Bronchial epithelial cell (primary cell): ENCODE measurements around the gene AIPL1. TPM values are rescaled to one million over a fixed set of nuclear protein-coding genes. Genes with fewer than 3 reads are reported as not detected.

ENCODE experiments used
- DNase-seq: peaks from one replicate; pipeline ENCODE4 v3.0.0-alpha.2; 2010; ENCODE audit warnings: low read depth
- FAIRE-seq: peaks from 2 replicates; lab custom pipeline; 2011; peaks lifted over from hg19 to GRCh38; lab: Jason Lieb, UNC
- H3K27me3 ChIP-seq: 2 replicates; pipeline ENCODE4 v1.5.1; 2011; ENCODE audit warnings: low read length; ENCODE audit not compliant: control insufficient read depth, insufficient read depth
- H3K36me3 ChIP-seq: 2 replicates; pipeline ENCODE4 v1.5.1; 2011; ENCODE audit warnings: low read length; ENCODE audit not compliant: control insufficient read depth, insufficient read depth
- H3K4me3 ChIP-seq: 2 replicates; pipeline ENCODE4 v1.5.1; 2011; ENCODE audit warnings: mild to moderate bottlenecking, low read depth, low read length, control low read depth
- CTCF ChIP-seq: IDR thresholded peaks from 2 replicates; pipeline ENCODE4 v1.5.1; 2011; ENCODE audit warnings: mild to moderate bottlenecking, moderate library complexity, low read length, control low read depth, inconsistent platforms; ENCODE audit not compliant: insufficient read depth, severe bottlenecking
- total RNA-seq: library from RNA; depleted of rRNA; stranded (reverse); fragments of >200 nt; gene quantifications from 2 replicates; pipeline ENCODE4 v1.2.1, GENCODE V29; 2014

Gene AIPL1
- total RNA-seq, 1 donor from 2014 or later: not detected

GRCh38 chr17:6455321-6455705 is 20.4 kb upstream of the AIPL1 start:
- no peak for TF ChIP-seq CTCF
- Histone ChIP-seq H3K4me3 (no peak overlapping the region), H3K27me3 (no peaks in the 10 kb centered on the region), H3K36me3 (peaks cover 10% of the 10 kb centered on the region)
- DNase-seq (no peak), FAIRE-seq (no peak)

DNA sequence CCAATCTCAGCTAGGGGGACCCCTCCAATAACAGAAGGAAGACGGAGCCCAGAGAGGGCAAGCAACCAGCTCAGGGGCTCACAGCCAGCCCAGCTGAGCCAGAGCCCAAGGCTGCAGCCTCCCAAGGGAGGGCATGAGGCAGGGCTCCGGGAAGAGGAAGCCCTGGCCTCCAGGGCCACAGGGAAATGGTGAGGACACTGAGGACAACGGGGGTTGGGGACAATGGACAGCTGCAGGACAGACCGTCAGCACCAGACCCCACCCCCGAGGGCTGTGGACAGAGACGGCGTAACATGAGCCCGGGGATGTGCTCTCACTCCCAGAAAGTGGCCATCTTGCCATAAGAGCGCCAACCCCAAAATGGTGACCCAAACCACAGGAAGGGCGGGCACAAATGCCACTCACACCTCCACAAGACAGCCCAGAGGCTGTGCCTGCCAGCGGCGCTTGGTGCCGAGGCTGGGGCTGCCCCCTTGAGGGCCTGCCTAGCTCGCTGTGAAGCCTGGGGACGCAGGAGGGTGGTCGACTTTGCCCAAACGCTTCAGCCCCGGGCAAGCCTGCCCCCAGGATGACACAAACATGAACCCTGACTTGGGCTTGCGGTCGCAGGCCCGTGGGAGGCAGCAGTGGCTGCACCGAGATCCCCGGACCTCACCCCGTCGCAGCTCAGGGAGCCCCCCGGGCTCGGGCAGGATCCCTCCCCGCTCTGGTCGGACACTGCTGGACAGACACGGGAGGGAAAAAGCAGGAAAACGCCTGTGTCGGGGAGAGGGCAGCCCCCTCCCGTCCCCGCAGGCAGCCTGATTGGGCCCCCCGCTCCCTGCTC is 19.8 kb upstream of the AIPL1 start:
- FAIRE-seq (no peak), DNase-seq (no peak)
- H3K36me3 ChIP-seq: peaks cover 10% of the 10 kb centered on the region
- H3K27me3 ChIP-seq: no peaks in the 10 kb centered on the region
- H3K4me3 ChIP-seq: no peak overlapping the region
- no peak for TF ChIP-seq CTCF

GRCh38 chr17:6453279-6454024 is 18.5 kb upstream of the AIPL1 start:
- TF ChIP-seq CTCF: no peak
- DNase-seq (no peak), FAIRE-seq (no peak)
- Histone ChIP-seq H3K27me3 (no peaks in the 10 kb centered on the region), H3K36me3 (peaks cover 10% of the 10 kb centered on the region), H3K4me3 (no peak overlapping the region)

DNA sequence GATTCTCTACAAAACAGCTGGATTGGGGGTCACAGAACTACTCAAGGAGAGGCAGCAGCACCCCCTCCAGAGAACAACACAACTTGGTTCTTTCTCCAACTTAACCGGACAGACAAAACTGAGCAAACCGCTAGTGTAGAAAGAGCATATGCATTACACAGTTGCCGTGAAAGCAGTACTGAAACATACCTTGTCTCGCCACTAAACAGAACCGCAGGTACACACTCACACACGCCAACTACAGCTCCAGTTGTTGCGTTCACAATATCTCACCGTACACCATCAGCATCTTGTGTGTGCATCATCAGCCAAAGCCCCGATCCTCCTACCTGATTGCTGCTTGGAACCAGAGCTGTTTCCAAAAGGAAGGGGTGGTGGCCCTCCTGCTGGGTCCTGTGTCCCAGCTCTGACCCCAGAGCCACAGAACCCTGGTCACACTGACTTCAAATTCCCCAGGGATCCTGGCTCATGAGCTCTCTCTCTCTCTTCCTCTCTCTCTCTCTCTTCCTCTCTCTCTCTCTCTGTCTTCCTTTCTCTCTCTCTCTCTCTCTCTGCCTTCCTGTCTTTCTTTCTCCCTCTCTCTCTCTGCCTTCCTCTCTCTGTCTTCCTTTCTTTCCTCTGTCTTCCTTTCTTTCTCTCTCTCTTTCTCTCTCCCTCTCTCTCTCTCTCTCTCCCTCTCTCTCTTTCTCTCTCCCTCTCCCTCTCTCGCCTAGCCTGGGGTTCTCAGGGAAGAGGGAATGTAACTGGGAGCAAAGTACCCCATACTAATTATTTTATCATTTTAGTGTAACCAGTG is 17.7 kb upstream of the AIPL1 start:
- peaks cover 8% of the 10 kb centered on the region for H3K36me3 ChIP-seq
- no peaks in the 10 kb centered on the region for H3K27me3 ChIP-seq
- no peak overlapping the region for H3K4me3 ChIP-seq
- no peak for TF ChIP-seq CTCF
- FAIRE-seq: peak; percentile 89
- DNase-seq: no peak

DNA sequence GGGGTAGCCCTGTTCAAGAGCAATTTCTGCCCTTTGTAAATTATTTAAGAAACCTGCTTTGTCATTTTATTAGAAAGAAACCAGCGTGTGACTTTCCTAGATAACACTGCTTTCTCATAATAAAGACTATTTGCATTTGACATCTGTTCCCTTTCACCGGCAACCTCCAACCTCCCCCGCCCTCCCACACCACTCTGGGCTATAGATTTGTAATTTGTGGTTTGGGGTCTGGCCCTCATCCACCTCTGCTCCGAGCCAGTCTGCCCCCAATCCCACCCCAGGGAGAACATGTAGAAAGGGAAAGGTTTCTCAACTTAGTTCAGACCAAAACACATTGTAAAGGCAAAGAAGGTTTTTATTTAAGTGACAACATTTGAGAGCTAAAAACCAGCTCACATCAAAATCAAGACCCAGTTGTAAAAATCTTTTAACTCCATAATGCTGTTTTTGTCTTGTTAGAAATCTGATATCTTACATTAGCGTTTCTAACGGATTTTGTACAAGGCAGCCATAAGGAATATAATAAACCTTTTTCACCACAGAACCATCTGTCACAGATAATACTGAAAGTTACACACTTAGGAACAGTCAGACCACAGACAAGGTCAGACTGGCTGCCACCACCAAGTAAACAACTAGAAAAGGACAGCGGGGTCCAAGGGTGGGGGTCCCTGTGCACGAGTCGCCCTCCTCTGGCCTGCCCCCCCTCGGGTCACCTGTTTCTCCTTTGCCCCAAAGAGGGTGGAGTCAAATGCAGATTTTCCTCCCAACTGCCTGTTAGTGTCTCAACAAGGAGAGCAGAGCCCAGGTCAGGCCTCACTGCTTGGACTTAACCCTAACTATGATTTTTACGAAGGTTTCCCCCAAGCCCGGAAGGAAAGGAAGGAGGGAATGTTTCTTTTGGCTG is 16.3 kb upstream of the AIPL1 start:
- no peak overlapping the region for H3K4me3 ChIP-seq
- H3K36me3 ChIP-seq: peaks cover 8% of the 10 kb centered on the region
- H3K27me3 ChIP-seq: no peaks in the 10 kb centered on the region
- FAIRE-seq: no peak
- no peak for DNase-seq
- no peak for TF ChIP-seq CTCF
